DOHH2 (cell line): Measurements from ENCODE around the gene GRAP.
A peak's percentile ranks its signal among the peaks of the same experiment; 100 is the strongest.
"Not testable (repeated sequence)": the region's sequence is repeated elsewhere in the genome, so short reads cannot be mapped to it uniquely, and the experiment has no call there.

Source experiments
- H3F3A ChIP-seq: fragments of 200-600 bp; sonication (generic), shearing (Covaris generic); 2 replicates; pipeline ENCODE4 v1.6.0; 2016; ENCODE audit warnings: antibody characterized with exemption, mild to moderate bottlenecking; ENCODE audit not compliant: control insufficient read depth, insufficient read depth
- H3K27ac ChIP-seq: fragments of 200-600 bp; sonication (generic); 2 replicates; pipeline ENCODE4 v1.5.1; 2014; ENCODE audit warnings: low read depth, mild to moderate bottlenecking, low read length, moderate library complexity
- H3K27me3 ChIP-seq: fragments of 200-600 bp; sonication (generic); 2 replicates; pipeline ENCODE4 v1.6.1; 2014; ENCODE audit warnings: mild to moderate bottlenecking, low read length, mixed read lengths; ENCODE audit not compliant: control insufficient read depth
- H3K36me3 ChIP-seq: fragments of 200-600 bp; sonication (generic); 2 replicates; pipeline ENCODE4 v1.6.1; 2014; ENCODE audit warnings: mild to moderate bottlenecking, low read length, moderate library complexity, mixed read lengths; ENCODE audit not compliant: control insufficient read depth
- H3K4me1 ChIP-seq: fragments of 200-600 bp; sonication (generic); 2 replicates; pipeline ENCODE4 v1.6.1; 2014; ENCODE audit warnings: mild to moderate bottlenecking, low read length, mixed read lengths; ENCODE audit not compliant: control insufficient read depth
- H3K4me2 ChIP-seq: fragments of 200-600 bp; sonication (generic); 2 replicates; pipeline ENCODE4 v1.6.0; 2014; ENCODE audit warnings: mild to moderate bottlenecking, low read length, moderate library complexity
- H3K4me3 ChIP-seq: fragments of 200-600 bp; sonication (generic); 2 replicates; pipeline ENCODE4 v1.5.1; 2014; ENCODE audit warnings: mild to moderate bottlenecking, low read length, mixed read lengths
- H3K79me2 ChIP-seq: fragments of 200-600 bp; sonication (generic); 2 replicates; pipeline ENCODE4 v1.6.1; 2014; ENCODE audit warnings: mild to moderate bottlenecking, low read length, mixed read lengths; ENCODE audit not compliant: control insufficient read depth
- H3K9me2 ChIP-seq: fragments of 200-600 bp; sonication (generic); replicated peaks from 2 replicates; pipeline ENCODE4 v1.6.1; 2014; ENCODE audit warnings: mild to moderate bottlenecking, low read length, mixed read lengths; ENCODE audit not compliant: control insufficient read depth
- H3K9me3 ChIP-seq: fragments of 200-600 bp; sonication (generic); 2 replicates; pipeline ENCODE4 v1.6.1; 2014; ENCODE audit warnings: antibody characterized with exemption, low read length, mixed read lengths; ENCODE audit not compliant: control insufficient read depth, insufficient read depth
- H4K20me1 ChIP-seq: fragments of 200-600 bp; sonication (generic); 2 replicates; pipeline ENCODE4 v1.6.0; 2014; ENCODE audit warnings: low read depth, mild to moderate bottlenecking, antibody characterized with exemption, low read length, moderate library complexity; ENCODE audit not compliant: control insufficient read depth, insufficient read depth

GRAP gene

DNA sequence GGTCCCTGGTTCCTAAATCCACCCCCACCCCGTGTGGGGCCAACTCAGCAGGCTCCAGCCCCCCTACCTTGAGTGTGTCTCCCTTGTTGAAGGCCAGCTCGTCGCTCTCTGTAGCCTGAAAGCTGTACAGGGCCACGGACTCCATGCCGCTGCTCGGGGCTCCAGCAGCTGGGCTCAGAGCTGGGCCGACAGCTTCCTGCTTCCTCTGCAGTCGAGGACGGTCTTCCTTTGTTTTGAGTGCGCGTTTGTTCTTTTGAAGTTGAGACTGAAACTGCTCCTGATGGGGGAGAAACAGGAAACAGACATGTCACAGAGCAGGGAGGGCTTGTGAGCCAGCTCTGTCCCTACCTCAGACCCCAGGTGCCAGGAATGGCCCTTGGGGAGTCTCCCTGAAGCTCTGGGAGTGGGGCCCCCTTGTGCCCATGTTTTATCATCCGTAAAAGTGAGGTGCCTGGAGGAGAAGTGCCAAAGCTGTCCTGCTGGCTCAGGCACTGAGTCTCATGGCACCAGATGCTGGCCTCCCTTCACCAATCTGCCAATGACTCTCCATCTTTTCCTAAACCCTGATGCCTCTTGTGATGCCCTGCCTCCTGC, at the start of gene GRAP:
Gene GRAP, minus strand, starts transcription at position 176 of the 594 bp plus-strand sequence. Its CDS starts 31 bp downstream, at position 145.
- H4K20me1 ChIP-seq, H3K36me3 ChIP-seq, H3K79me2 ChIP-seq, H3K4me2 ChIP-seq, H3F3A ChIP-seq, H3K9me2 ChIP-seq, H3K27me3 ChIP-seq, H3K4me1 ChIP-seq, H3K9me3 ChIP-seq: not testable (repeated sequence)
- H3K4me3 ChIP-seq, result peak within 1 kb of the TSS; percentile 60
- H3K27ac ChIP-seq, result peak within 1 kb of the TSS; percentile 34; the same call in 1 of the 2 replicates

DNA sequence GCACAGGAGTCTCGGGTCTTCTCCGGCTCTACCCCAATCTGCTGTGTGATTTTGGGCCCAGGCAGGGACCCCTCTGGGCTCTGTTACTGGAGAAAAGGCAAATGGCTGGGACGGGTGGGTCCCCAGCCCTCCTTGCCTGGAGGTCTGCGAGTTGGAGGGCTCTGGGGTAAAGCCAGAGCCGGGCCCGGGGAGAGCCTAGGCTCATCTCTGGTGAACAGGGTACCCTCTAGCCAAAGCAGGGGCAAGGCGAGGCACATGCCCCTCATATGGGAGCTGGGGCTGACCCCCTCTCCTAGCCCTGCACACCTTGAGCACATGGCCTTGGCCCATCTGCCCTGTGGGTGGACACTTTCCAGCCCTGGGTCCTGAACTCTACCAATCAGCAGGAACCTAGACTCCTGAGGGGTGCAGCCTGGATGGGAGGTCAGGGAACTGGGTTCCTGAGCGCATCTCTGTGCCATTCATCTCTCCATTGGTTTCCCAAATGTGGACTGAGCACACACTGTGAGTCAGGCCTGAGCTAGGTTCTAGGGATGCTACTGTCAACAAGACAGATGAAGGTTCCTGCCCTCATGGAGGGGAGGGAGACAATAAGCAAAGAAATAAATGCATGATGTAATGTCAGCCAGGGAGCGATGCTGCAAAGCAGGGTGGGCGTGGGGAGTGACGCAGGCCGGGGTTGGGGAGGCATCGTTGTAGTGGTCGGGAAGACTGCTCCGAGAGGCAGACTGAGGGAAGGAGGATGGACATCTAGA, 47.1 kb upstream of the GRAP start:
- not testable (repeated sequence) for H3K36me3 ChIP-seq, H4K20me1 ChIP-seq, H3K4me3 ChIP-seq, H3K27ac ChIP-seq, H3K4me2 ChIP-seq, H3K79me2 ChIP-seq, H3F3A ChIP-seq, H3K4me1 ChIP-seq, H3K9me2 ChIP-seq, H3K27me3 ChIP-seq, H3K9me3 ChIP-seq

DNA sequence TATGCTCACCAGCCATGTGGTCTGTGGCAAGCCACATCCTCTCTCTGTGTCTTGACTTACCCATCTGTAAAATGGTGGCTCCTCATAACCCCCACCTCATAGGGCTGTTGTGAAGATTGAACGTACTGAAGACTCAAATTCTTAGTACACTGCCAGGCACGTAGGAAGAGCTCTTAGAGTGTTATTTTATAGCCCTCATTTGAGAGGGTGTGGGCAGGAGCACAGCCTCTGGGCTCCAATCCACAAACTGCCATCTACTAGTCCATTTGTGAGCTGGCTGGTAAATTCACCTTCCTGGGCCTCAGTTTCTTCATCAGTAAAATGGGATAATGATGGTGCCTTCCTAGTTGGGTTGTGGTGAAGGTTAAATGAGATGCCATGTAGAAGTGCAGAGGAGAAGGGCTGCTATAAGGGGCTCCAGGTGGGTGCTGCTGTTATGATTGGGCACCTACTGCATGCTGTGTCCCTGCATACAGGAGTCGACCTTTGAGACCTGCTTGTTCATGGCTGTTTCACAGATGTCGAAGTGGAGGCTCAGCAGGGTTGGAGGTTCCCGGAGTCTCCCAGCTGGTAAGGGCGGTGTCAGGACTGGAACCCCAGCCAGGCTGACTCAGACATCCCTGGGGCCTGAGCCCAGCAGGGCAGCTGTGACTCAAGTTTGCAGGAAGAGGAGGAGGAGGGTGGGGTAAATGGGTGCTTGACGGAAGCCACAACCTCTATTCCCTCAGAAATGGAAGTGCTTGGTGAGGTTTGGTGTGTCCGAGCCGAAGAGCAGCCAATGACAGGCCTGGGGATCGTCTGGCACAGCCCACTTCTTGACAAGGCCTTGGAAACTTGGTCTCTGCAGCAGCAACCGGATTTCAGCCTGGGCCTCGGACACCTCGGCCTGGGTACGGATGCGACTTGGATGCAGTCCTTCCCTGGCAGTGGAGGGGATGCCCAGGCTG, 46.3 kb upstream of the GRAP start:
- not testable (repeated sequence) for H3K27me3 ChIP-seq, H3K27ac ChIP-seq, H3F3A ChIP-seq, H3K4me1 ChIP-seq, H4K20me1 ChIP-seq, H3K4me3 ChIP-seq, H3K36me3 ChIP-seq, H3K79me2 ChIP-seq, H3K9me3 ChIP-seq, H3K9me2 ChIP-seq, H3K4me2 ChIP-seq

DNA sequence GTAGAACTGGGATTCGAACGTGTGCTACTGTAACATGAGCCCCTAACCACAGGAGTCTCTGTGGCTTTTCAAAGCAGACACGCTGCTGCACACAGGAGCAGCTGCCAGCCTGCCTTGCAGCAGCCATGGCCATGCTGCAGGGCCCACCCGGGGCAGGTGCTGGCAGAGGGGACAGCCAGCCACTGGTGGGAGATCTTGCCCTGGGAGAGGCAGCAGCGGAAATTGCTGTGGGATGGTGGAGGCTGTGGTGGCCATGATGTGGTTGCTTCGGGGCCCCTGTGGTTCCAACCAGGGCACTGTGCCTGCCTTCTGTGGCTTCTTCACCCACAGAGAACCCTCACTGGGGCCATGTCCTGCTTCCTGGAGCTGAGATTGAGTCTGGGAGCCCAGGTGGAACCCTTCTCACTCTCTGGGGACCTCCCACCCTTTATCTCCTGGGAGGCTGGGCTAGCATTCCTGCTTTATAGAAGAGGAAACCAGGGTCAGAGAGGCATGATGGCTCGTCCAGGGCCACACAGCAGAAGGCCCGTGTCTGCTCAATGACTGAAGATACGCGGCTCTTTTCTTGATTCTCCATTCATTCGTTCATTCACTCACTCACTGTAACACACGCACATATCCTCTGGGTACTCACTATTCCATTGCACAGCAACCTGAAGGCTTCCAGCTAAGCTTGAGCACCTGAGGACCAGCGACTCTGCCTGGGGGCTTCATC, 43.5 kb upstream of the GRAP start:
- H3K79me2 ChIP-seq, H4K20me1 ChIP-seq, H3K36me3 ChIP-seq, H3K9me2 ChIP-seq, H3F3A ChIP-seq, H3K27me3 ChIP-seq, H3K4me2 ChIP-seq, H3K27ac ChIP-seq, H3K9me3 ChIP-seq, H3K4me3 ChIP-seq, H3K4me1 ChIP-seq: not testable (repeated sequence)

DNA sequence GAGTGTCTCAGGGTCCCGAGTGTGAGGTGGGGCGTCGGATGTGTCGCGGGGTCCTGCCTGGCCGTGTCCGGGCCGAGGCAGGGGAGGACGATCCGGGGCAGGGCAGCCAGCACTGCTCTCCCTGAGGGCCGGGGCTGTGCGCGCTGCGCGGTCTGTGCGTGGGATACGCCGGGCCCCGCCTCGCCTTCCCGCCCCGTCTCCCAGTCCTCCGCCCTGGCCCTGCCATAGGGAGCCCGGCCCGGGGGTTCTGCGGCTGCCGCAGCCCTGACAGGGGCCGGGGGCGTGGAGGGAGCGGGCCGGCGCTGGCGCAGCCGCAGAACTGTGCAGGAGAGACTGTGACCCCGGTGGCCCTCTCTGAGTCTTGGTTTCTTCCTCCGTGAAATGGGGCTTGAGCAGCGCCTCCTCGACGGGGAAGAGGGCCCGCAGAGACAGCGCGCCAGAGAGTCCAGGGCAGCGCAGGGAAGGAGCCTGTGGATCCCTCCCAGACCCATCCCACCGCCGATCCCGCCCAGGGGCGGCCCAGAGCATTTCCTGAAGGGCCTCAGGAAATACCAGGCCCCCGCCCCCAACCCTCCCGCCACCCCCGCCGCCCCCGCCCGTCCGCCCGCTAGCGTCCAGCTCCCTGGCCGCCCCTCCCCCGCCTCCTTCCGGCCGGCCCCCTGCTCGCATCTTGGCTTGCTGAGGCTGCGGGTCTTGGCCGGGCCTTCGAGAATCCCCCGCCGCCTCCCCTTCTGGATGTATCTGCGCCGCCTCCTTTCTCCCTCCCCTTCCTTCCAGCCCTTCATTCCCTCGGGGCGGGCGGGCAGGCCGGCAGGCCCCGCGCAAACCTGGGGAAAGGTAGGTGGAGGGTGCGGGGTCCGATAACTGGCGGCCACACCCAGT, 42.3 kb upstream of the GRAP start:
- not testable (repeated sequence) for H3K4me2 ChIP-seq, H3K4me3 ChIP-seq

DNA sequence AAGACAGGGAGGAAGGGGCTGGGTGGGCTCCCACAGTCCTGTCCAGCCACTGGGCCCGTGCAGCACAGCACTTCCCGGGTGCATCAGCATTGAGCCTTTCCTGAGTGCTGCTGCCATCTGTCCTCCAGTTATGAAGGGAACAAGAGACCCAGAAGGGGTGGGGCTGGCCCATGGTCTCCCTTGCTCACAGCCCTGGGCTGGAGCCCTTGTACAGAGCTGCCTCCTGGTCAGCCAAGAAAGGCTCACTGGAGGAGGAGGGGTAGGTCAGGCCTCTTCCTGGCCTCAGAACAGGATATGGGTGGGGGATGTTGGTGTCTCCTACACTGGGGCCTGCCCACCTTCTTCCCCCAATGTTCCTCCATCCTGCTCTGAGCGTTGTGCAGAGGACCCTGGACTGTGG, 30.6 kb upstream of the GRAP start:
- not testable (repeated sequence) for H3K9me2 ChIP-seq, H3K27me3 ChIP-seq, H4K20me1 ChIP-seq, H3K79me2 ChIP-seq, H3K27ac ChIP-seq, H3K36me3 ChIP-seq, H3K9me3 ChIP-seq, H3K4me2 ChIP-seq, H3K4me3 ChIP-seq, H3F3A ChIP-seq, H3K4me1 ChIP-seq

More for the DNA sequence above, 42.3 kb upstream of the GRAP start:
- H3K9me3 ChIP-seq, H3K27ac ChIP-seq, H3K9me2 ChIP-seq, H3K36me3 ChIP-seq, H3K4me1 ChIP-seq, H4K20me1 ChIP-seq, H3K27me3 ChIP-seq, H3K79me2 ChIP-seq, H3F3A ChIP-seq: not testable (repeated sequence)
